ENCODE measurements around the gene HKDC1.

- TF ChIP-seq CTCF (conservative IDR thresholded peaks at IDR 0.05; ENCODE audit: low read length) (no peak), EZH2phosphoT487 (IDR thresholded peaks at IDR 0.05; ENCODE audit: borderline replicate concordance) (no peak)
Observed at GRCh38 chr10:69226919-69227450, 6.9 kb downstream of the HKDC1 start.
